Fibroblast of skin of left quadriceps (primary cell): ENCODE measurements around the gene NFS1.

ENCODE experiments used
- DNase-seq, 2 experiments: peaks; one replicate each; pipeline ENCODE4 v3.0.0-alpha.2; 2013; ENCODE audit warnings: low read depth in 2 of 2

The NFS1 gene

GRCh38 chr20:35641743-35642142 lies 57.4 kb downstream of the NFS1 start:
- no peak for DNase-seq

- DNase-seq: no peak
Measured at GRCh38 chr20:35640724-35641123, 58.4 kb downstream of the NFS1 start.

- no peak for DNase-seq
Measured at GRCh38 chr20:35638751-35639150, 60.4 kb downstream of the NFS1 start.

- no peak for DNase-seq
Measured at GRCh38 chr20:35637276-35637675, 61.9 kb downstream of the NFS1 start.

GRCh38 chr20:35636095-35636494 lies 63.1 kb downstream of the NFS1 start:
- no peak for DNase-seq

- no peak for DNase-seq
Measured at GRCh38 chr20:35635652-35636051, 63.5 kb downstream of the NFS1 start.

- no peak for DNase-seq
Measured at GRCh38 chr20:35632539-35633115, 66.5 kb downstream of the NFS1 start.

GRCh38 chr20:35630636-35631035 lies 68.5 kb downstream of the NFS1 start:
- DNase-seq: no peak

GRCh38 chr20:35629427-35630145 lies 69.6 kb downstream of the NFS1 start:
- no peak for DNase-seq

- no peak for DNase-seq
Measured at GRCh38 chr20:35627121-35627520, 72.0 kb downstream of the NFS1 start.

- no peak for DNase-seq
Measured at GRCh38 chr20:35626386-35627001, 72.7 kb downstream of the NFS1 start.

GRCh38 chr20:35625584-35626385 lies 73.4 kb downstream of the NFS1 start:
- DNase-seq: no peak

GRCh38 chr20:35621560-35621946 lies 77.6 kb downstream of the NFS1 start:
- no peak for DNase-seq

GRCh38 chr20:35620818-35621559 lies 78.2 kb downstream of the NFS1 start:
- no peak for DNase-seq

GRCh38 chr20:35619196-35620095 lies 79.7 kb downstream of the NFS1 start:
- peak; percentile 62 to 63 for DNase-seq

- no peak for DNase-seq
Measured at GRCh38 chr20:35618263-35619131, 80.7 kb downstream of the NFS1 start.
